ENCODE results near the gene ERG. TPM values are rescaled to one million over a fixed set of nuclear protein-coding genes. Genes with fewer than 3 reads are reported as not detected.

The ERG gene
- total and polyA plus RNA-seq, 5 donors, result 6.6 to 20.1 (median 16.7) TPM

GRCh38 chr21:38524168-38525153, 26.2 kb upstream of the ERG start:
- no peaks in the 10 kb centered on the region for H3K9me3 ChIP-seq (ENCODE audit: control insufficient read depth, low read length)
- DNase-seq, result no peak
- 89% methylated on average over 4 of the region's 4 CpGs for WGBS
- H3K27ac ChIP-seq (ENCODE audit: low read length), result no peak overlapping the region
- H3K27me3 ChIP-seq (ENCODE audit: control insufficient read depth, insufficient read depth), result no peaks in the 10 kb centered on the region
- ATAC-seq, result no peak
- intact Hi-C loops (cut with DNase I), result no loop called here
- no peaks in the 10 kb centered on the region for H3K4me1 ChIP-seq (ENCODE audit: control insufficient read depth, insufficient read depth, low read length)
- no peak overlapping the region for H3K4me3 ChIP-seq (ENCODE audit: low read length)

- Histone ChIP-seq H3K9me3 (ENCODE audit: control insufficient read depth, low read length) (no peaks in the 10 kb centered on the region), H3K4me1 (ENCODE audit: control insufficient read depth, insufficient read depth, low read length) (no peaks in the 10 kb centered on the region), H3K27me3 (ENCODE audit: control insufficient read depth, insufficient read depth) (no peaks in the 10 kb centered on the region), H3K4me3 (ENCODE audit: low read length) (no peak overlapping the region), H3K27ac (ENCODE audit: low read length) (no peak overlapping the region)
- intact Hi-C loops (cut with DNase I), result no loop called here
- WGBS, result 83% methylated on average over 9 of the region's 9 CpGs
- ATAC-seq (no peak), DNase-seq (no peak)
Observed at GRCh38 chr21:38520511-38520910, 22.2 kb upstream of the ERG start.

- ATAC-seq (no peak), DNase-seq (no peak)
- WGBS, result 77% methylated on average over 3 of the region's 3 CpGs
- H3K4me1 ChIP-seq (ENCODE audit: control insufficient read depth, insufficient read depth, low read length), result peaks cover 3% of the 10 kb centered on the region
- H3K4me3 ChIP-seq (ENCODE audit: low read length), result no peak overlapping the region
- intact Hi-C loops (cut with DNase I), result loop anchor here in 1 of 4 donors (10.0 kb wide), 1 partner anchor 203 kb away; no protein-coding TSS in a partner anchor
- H3K27me3 ChIP-seq (ENCODE audit: control insufficient read depth, insufficient read depth), result no peaks in the 10 kb centered on the region
- H3K27ac ChIP-seq (ENCODE audit: low read length), result no peak overlapping the region
- no peaks in the 10 kb centered on the region for H3K9me3 ChIP-seq (ENCODE audit: control insufficient read depth, low read length)
Observed at GRCh38 chr21:38511662-38512243, 13.5 kb upstream of the ERG start.

DNA sequence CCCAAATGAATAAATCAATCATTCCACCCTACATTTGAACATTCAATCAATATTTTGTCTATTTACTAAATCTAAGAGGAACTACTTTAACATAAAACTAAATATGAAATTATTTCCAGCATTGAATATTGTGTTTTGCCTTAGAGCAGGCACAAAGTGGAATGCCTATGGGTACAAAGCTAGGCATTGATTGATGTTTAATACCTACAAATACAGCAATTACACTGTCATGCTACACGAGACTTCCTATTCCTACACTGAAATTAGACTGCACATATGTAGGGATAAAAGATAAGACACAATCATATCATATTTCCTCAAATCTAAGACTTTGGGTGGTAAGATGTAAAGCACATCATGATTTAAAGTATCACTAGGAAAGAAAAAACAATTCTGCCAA, 12.9 kb upstream of the ERG start:
- intact Hi-C loops (cut with DNase I), result loop anchor here in 1 of 4 donors (10.0 kb wide), 1 partner anchor 204 kb away; no protein-coding TSS in a partner anchor
- 86% methylated on average over 1 of the region's 1 CpG for WGBS
- Histone ChIP-seq H3K27me3 (ENCODE audit: control insufficient read depth, insufficient read depth) (no peaks in the 10 kb centered on the region), H3K9me3 (ENCODE audit: control insufficient read depth, low read length) (no peaks in the 10 kb centered on the region), H3K4me3 (ENCODE audit: low read length) (no peak overlapping the region), H3K27ac (ENCODE audit: low read length) (no peak overlapping the region), H3K4me1 (ENCODE audit: control insufficient read depth, insufficient read depth, low read length) (peaks cover 3% of the 10 kb centered on the region)
- DNase-seq (no peak), ATAC-seq (no peak)

- no peaks in the 10 kb centered on the region for H3K9me3 ChIP-seq (ENCODE audit: control insufficient read depth, low read length)
- peaks cover 7% of the 10 kb centered on the region for H3K4me1 ChIP-seq (ENCODE audit: control insufficient read depth, insufficient read depth, low read length)
- no peaks in the 10 kb centered on the region for H3K27me3 ChIP-seq (ENCODE audit: control insufficient read depth, insufficient read depth)
- peak in 1 of 3 donors; percentile 59 for DNase-seq
- intact Hi-C loops (cut with DNase I), result loop anchor here (5.0 to 10.0 kb wide), 5 partner anchors 207 to 635 kb away; no protein-coding TSS in a partner anchor
- 64% methylated on average over 4 of the region's 4 CpGs for WGBS
- peak in 1 of 2 donors; percentile 53 for ATAC-seq
- H3K4me3 ChIP-seq (ENCODE audit: low read length), result no peak overlapping the region
- no peak overlapping the region for H3K27ac ChIP-seq (ENCODE audit: low read length)
Observed at GRCh38 chr21:38507374-38507942, 9.2 kb upstream of the ERG start.

- no peak overlapping the region for H3K4me3 ChIP-seq (ENCODE audit: low read length)
- no peak overlapping the region for H3K27ac ChIP-seq (ENCODE audit: low read length)
- intact Hi-C loops (cut with DNase I), result loop anchor here (5.0 to 10.0 kb wide), 5 partner anchors 208 to 636 kb away; no protein-coding TSS in a partner anchor
- no peaks in the 10 kb centered on the region for H3K9me3 ChIP-seq (ENCODE audit: control insufficient read depth, low read length)
- ATAC-seq, result peak; percentile 39 to 53
- WGBS, result 40% methylated on average over 24 of the region's 24 CpGs
- DNase-seq, result peak in 2 of 3 donors; percentile 61 to 64
- no peaks in the 10 kb centered on the region for H3K27me3 ChIP-seq (ENCODE audit: control insufficient read depth, insufficient read depth)
- peaks cover 7% of the 10 kb centered on the region for H3K4me1 ChIP-seq (ENCODE audit: control insufficient read depth, insufficient read depth, low read length)
Observed at GRCh38 chr21:38506661-38507281, 8.5 kb upstream of the ERG start.

DNA sequence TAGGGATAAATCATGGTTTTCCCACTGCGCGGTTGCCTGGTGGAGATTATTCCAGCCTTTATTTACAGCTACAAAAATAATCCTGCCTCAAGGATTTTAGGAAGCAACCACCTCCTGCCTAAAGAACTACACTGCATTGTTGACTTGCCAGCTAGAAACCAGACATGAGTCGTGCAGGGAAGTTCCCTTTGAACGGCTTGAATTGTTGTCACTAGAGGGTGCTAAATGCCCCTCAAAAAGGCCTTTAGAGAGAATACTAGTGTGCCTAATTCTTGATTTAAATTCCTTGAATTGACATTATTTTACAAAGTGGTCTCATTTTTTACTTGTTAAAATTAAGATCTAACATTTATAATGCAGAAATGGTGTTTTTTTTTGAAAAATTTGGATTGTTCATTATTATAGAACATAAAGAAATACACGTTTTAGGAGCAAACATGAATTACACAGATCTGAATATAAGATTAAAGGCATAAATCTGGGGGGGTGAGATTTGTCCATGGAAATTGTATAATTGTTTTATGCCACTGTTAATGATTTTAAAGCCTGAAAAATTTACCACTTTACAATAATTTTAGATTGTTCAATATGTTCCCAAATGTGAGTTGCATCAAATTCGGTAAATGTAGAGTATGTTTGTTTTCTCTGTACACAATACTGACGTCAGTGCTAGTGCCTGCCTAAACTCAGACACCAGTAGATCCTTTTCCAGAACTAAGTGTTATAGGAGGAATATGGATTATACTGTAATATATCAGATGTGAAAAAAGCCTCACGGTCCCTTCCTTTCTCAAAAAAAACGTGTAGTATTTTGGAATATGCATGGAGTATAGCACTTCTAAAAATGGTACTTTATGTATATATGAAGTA, 7.6 kb upstream of the ERG start:
- ATAC-seq, result peak; percentile 87
- H3K27me3 ChIP-seq (ENCODE audit: control insufficient read depth, insufficient read depth), result no peaks in the 10 kb centered on the region
- peaks cover 7% of the 10 kb centered on the region for H3K4me1 ChIP-seq (ENCODE audit: control insufficient read depth, insufficient read depth, low read length)
- H3K4me3 ChIP-seq (ENCODE audit: low read length), result no peak overlapping the region
- no peaks in the 10 kb centered on the region for H3K9me3 ChIP-seq (ENCODE audit: control insufficient read depth, low read length)
- intact Hi-C loops (cut with DNase I), result loop anchor here (5.0 to 10.0 kb wide), 5 partner anchors 209 to 636 kb away; no protein-coding TSS in a partner anchor
- no peak for DNase-seq
- H3K27ac ChIP-seq (ENCODE audit: low read length), result no peak overlapping the region
- 40% methylated on average over 9 of the region's 9 CpGs for WGBS

DNA sequence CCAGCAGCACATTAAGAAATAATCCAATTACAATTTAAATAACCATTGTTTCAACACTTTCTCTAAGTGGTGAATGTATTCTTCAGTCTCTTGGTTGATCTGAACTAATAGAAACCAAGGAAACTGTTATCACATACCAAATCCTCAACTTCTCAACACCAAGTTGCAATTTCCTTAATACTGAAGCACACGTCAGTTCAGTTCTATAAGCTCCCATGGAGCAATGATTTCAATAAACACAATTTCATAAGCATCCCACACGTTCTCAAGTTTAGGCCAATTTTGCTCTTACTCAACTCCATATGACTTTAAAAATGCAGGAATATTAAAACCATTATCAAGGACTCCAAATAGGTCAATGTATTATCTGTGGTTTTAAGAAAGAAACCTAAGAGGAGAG, 5.8 kb upstream of the ERG start:
- intact Hi-C loops (cut with DNase I), result loop anchor here in 3 of 4 donors (10.0 kb wide), 3 partner anchors 211 to 631 kb away; no protein-coding TSS in a partner anchor
- H3K27ac ChIP-seq (ENCODE audit: low read length), result peak overlapping the region; percentile 77
- ATAC-seq (no peak), DNase-seq (no peak)
- H3K4me1 ChIP-seq (ENCODE audit: control insufficient read depth, insufficient read depth, low read length), result peaks cover 7% of the 10 kb centered on the region
- no peaks in the 10 kb centered on the region for H3K9me3 ChIP-seq (ENCODE audit: control insufficient read depth, low read length)
- H3K27me3 ChIP-seq (ENCODE audit: control insufficient read depth, insufficient read depth), result no peaks in the 10 kb centered on the region
- WGBS, result 65% methylated on average over 2 of the region's 2 CpGs
- H3K4me3 ChIP-seq (ENCODE audit: low read length), result peak overlapping the region; percentile 7

DNA sequence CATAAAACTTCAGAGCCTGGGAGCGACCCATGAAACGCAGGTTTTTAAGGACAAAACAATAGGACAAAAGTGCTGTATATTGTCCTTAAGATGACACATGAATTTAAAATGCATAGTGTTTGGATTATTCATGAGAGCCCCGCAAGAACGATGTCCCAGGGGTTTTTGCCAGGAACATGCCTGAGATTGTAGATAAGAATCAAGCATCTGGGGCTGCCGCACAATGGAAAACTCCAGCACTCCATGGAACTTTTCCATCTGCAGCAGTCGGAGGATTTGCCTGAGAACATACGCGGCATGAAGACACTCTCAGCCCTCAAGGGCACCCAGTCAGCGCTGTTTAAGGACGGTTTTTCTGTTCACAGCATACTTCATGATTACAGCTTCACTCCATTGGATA, 5.3 kb upstream of the ERG start:
- DNase-seq (no peak), ATAC-seq (peak in 1 of 2 donors; percentile 29)
- Histone ChIP-seq H3K4me3 (ENCODE audit: low read length) (peak overlapping the region; percentile 7), H3K27me3 (ENCODE audit: control insufficient read depth, insufficient read depth) (no peaks in the 10 kb centered on the region), H3K4me1 (ENCODE audit: control insufficient read depth, insufficient read depth, low read length) (peaks cover 7% of the 10 kb centered on the region), H3K9me3 (ENCODE audit: control insufficient read depth, low read length) (no peaks in the 10 kb centered on the region), H3K27ac (ENCODE audit: low read length) (peak overlapping the region; percentile 77)
- 44% methylated on average over 10 of the region's 10 CpGs for WGBS
- intact Hi-C loops (cut with DNase I), result loop anchor here in 3 of 4 donors (10.0 kb wide), 3 partner anchors 211 to 631 kb away; no protein-coding TSS in a partner anchor

DNA sequence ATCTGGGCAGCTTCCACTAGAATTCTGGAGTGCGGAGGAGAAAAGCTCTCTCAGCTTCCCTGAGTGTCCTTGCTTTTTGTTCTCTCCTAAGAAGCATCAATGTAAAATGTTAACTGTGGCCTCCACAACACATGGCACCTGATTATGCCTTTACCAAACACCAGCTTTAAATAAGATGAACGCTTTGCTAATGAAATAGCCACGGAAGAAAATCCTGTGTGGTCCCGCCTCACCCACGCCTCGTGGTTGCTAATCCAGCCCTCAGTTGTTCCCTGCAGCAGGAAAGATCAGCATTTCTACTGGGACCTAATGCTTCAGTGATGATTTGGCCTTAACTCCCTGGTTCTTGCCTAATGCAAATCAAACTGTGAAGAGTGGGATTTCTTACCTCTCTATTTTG, 1.8 kb upstream of the ERG start:
- ATAC-seq (no peak), DNase-seq (no peak)
- WGBS, result 67% methylated on average over 6 of the region's 6 CpGs
- intact Hi-C loops (cut with DNase I), result loop anchor here in 3 of 4 donors (10.0 kb wide), 3 partner anchors 215 to 635 kb away; no protein-coding TSS in a partner anchor
- Histone ChIP-seq H3K4me1 (ENCODE audit: control insufficient read depth, insufficient read depth, low read length) (peaks cover under 1% of the 10 kb centered on the region), H3K9me3 (ENCODE audit: control insufficient read depth, low read length) (no peaks in the 10 kb centered on the region), H3K27ac (ENCODE audit: low read length) (peak overlapping the region; percentile 30), H3K4me3 (ENCODE audit: low read length) (no peak overlapping the region), H3K27me3 (ENCODE audit: control insufficient read depth, insufficient read depth) (no peaks in the 10 kb centered on the region)
